Endothelial cell of umbilical vein (primary cell): ENCODE data around the gene PAX5. TPM values are rescaled to one million over a fixed set of nuclear protein-coding genes. Genes with fewer than 3 reads are reported as not detected.

ENCODE experiments used
- BruUV-seq: library from RNA; stranded (reverse); fragments of 400-500 nt; replicated peaks from 2 replicates; lab custom pipeline; 2021; lab: Mats Ljungman, UMichigan
- CTCF ChIA-PET: fragments of 300-600, 350-600 bp; sonication (Branson Sonifier 250); formaldehyde crosslinking; loops from one replicate; lab custom pipeline; 2021; ENCODE audit warnings: antibody characterized with exemption, inconsistent platforms; lab: Charles Lee
- POLR2A ChIA-PET: fragments of 300-600, 350-600 bp; sonication (Branson Sonifier 250); formaldehyde crosslinking; loops from one replicate; lab custom pipeline; 2021; ENCODE audit warnings: antibody characterized with exemption, inconsistent platforms; lab: Charles Lee
- DNase-seq: peaks from one replicate; pipeline ENCODE4 v3.0.0-alpha.2; 2011; ENCODE audit warnings: low read depth, low spot score
- FAIRE-seq: peaks from 2 replicates; lab custom pipeline; 2011; peaks lifted over from hg19 to GRCh38; lab: Jason Lieb, UNC
- H2AFZ ChIP-seq: 2 replicates; pipeline ENCODE4 v1.6.0; 2012; ENCODE audit warnings: low read depth, low read length, control low read depth, inconsistent platforms
- H3K27ac ChIP-seq: 2 replicates; pipeline ENCODE4 v1.5.1; 2011; ENCODE audit warnings: low read depth, mild to moderate bottlenecking, control low read depth, low read length, moderate library complexity; ENCODE audit not compliant: insufficient read depth
- H3K27me3 ChIP-seq, 2 experiments: 2 replicates each; pipeline versions ENCODE4 v1.6.0 to v1.6.1; 2011; ENCODE audit warnings: low read length in 2 of 2, mixed read lengths in 1 of 2; ENCODE audit not compliant: control insufficient read depth in 2 of 2, insufficient read depth in 2 of 2
- H3K36me3 ChIP-seq, 2 experiments: 2 replicates in 1 of 2; 3 replicates in 1 of 2; pipeline ENCODE4 v1.5.1; 2011; ENCODE audit warnings: low read length in 2 of 2, mild to moderate bottlenecking in 1 of 2, moderate library complexity in 1 of 2; ENCODE audit not compliant: control insufficient read depth in 2 of 2, insufficient read depth in 2 of 2; ENCODE audit errors: extremely low read depth in 1 of 2
- H3K4me1 ChIP-seq: 3 replicates; pipeline ENCODE4 v1.5.1; 2011; ENCODE audit warnings: mild to moderate bottlenecking, low read length; ENCODE audit not compliant: control insufficient read depth, insufficient read depth; ENCODE audit errors: extremely low read depth
- H3K4me2 ChIP-seq: 2 replicates; pipeline ENCODE4 v1.6.1; 2011; ENCODE audit warnings: low read length, control low read depth, mixed read lengths; ENCODE audit not compliant: insufficient read depth
- H3K4me3 ChIP-seq, 3 experiments: fragments of 200-600 bp in 1 of 3; sonication (generic), shearing (Covaris generic) in 1 of 3; replicated peaks in 1 of 3; 2 replicates each; pipeline ENCODE4 v1.5.1; 2011 to 2016; ENCODE audit warnings: control low read depth in 3 of 3, low read length in 3 of 3, mild to moderate bottlenecking in 2 of 3, inconsistent platforms in 1 of 3, low read depth in 1 of 3, moderate library complexity in 1 of 3; ENCODE audit not compliant: insufficient read depth in 1 of 3
- H3K79me2 ChIP-seq: 2 replicates; pipeline ENCODE4 v1.6.0; 2012; ENCODE audit warnings: low read length, inconsistent platforms; ENCODE audit not compliant: control insufficient read depth, insufficient read depth
- H3K9ac ChIP-seq: replicated peaks from 2 replicates; pipeline ENCODE3; 2011; ENCODE audit warnings: low read length, control low read depth; ENCODE audit not compliant: insufficient read depth; ENCODE audit errors: extremely low read depth
- H3K9me1 ChIP-seq: replicated peaks from 3 replicates; pipeline ENCODE4 v1.6.0; 2011; ENCODE audit warnings: mild to moderate bottlenecking, low read length; ENCODE audit not compliant: control insufficient read depth, insufficient read depth; ENCODE audit errors: extremely low read depth
- H3K9me3 ChIP-seq: replicated peaks from 2 replicates; pipeline ENCODE4 v1.5.1; 2012; ENCODE audit warnings: low read length, inconsistent platforms; ENCODE audit not compliant: control insufficient read depth, insufficient read depth
- H4K20me1 ChIP-seq: replicated peaks from 2 replicates; pipeline ENCODE3; 2011; ENCODE audit warnings: mild to moderate bottlenecking, low read length; ENCODE audit not compliant: control insufficient read depth, insufficient read depth; ENCODE audit errors: extremely low read depth
- CTCF ChIP-seq, 2 donors: IDR thresholded peaks; 1 replicate in 1 of 2; 2 replicates in 1 of 2; pipeline ENCODE4 v1.5.1; 2011; ENCODE audit warnings: low read length in 2 of 2, mild to moderate bottlenecking in 2 of 2, moderate library complexity in 2 of 2, control low read depth in 1 of 2, inconsistent platforms in 1 of 2, low read depth in 1 of 2; ENCODE audit not compliant: insufficient read depth in 1 of 2; ENCODE audit errors: extremely low read depth in 1 of 2
- EZH2 ChIP-seq: IDR thresholded peaks from 2 replicates; pipeline ENCODE4 v1.6.1; 2012; ENCODE audit warnings: borderline replicate concordance, low read depth, mild to moderate bottlenecking, moderate library complexity, low read length, inconsistent platforms; ENCODE audit not compliant: severe bottlenecking
- FOS ChIP-seq: IDR thresholded peaks from 2 replicates; pipeline ENCODE4 v1.6.1; 2011; ENCODE audit warnings: mild to moderate bottlenecking, low read length, moderate library complexity, borderline replicate concordance; ENCODE audit not compliant: insufficient read depth
- GATA2 ChIP-seq: IDR thresholded peaks from 2 replicates; pipeline ENCODE4 v1.7.0; 2011; ENCODE audit warnings: low read depth, mild to moderate bottlenecking, moderate library complexity, mixed read lengths, low read length; ENCODE audit not compliant: insufficient read length, insufficient read depth
- JUN ChIP-seq: IDR thresholded peaks from 2 replicates; pipeline ENCODE4 v1.6.1; 2011; ENCODE audit warnings: borderline replicate concordance, low read depth; ENCODE audit not compliant: insufficient read length, insufficient read depth
- MYC ChIP-seq: IDR thresholded peaks from one replicate; pipeline ENCODE4 v1.6.1; 2011; ENCODE audit warnings: mild to moderate bottlenecking, low read depth, low read length
- POLR2AphosphoS5 ChIP-seq: IDR thresholded peaks from 2 replicates; pipeline ENCODE4 v1.6.1; 2012; ENCODE audit warnings: low read depth, mild to moderate bottlenecking, control low read depth, low read length, moderate library complexity; ENCODE audit not compliant: insufficient read depth
- dilution Hi-C: fragments of 300-500 bp; cut with MboI; formaldehyde crosslinking; loops from one replicate; pipeline ENCODE4 v1.15.0; 2019; ENCODE audit warnings: low sequenced_read_pairs; ENCODE audit not compliant: extremely low pct_ligation_motif_present
- intact Hi-C: fragments of 100-400 bp; cut with micrococcal nuclease; formaldehyde crosslinking; loops from one replicate; pipeline ENCODE4 v1.10.0; 2022
- polyA plus RNA-seq, 4 experiments: library from polyadenylated mRNA; depleted of rRNA in 3 of 4; stranded (reverse) in 3 of 4; unstranded in 1 of 4; fragments of >200 nt; gene quantifications; 2 replicates each; pipeline versions ENCODE4 v1.2.1 to v1.2.3, GENCODE V29; 2011 to 2012; ENCODE audit warnings: missing spikeins in 1 of 4
- total RNA-seq: library from RNA; stranded (reverse); gene quantifications from 2 replicates; pipeline ENCODE4 v1.2.3, GENCODE V29; 2021
- TF ChIP-seq, protein P1 (sequence below): IDR thresholded peaks from 2 replicates; pipeline ENCODE4 v1.6.1; 2011; ENCODE audit not compliant: insufficient read depth, insufficient read length

Gene PAX5
- total and polyA plus RNA-seq, 2 donors (not counting 3 experiments of a cell fraction or from before 2014, with no cell fraction given) = not detected

DNA sequence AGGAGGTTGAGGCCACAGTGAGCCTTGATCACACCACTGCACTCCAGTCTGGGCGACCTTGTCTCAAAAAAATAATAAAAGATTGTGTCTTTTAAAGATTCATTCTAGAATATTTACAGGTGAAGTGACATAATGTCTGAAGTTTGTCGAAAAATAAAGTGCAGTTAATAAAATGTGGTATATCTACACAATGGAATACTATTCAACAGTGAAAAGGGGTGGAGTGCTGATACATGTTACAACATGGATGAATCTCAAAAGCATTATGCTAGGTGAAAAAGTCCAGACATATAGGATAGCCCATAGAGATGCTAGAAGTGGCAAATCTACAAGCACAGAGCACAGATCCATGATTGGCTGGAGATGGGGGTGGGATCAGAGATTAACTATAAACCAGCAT, 101.9 kb downstream of the PAX5 start:
- POLR2A ChIA-PET = no interaction called here
- H3K9ac ChIP-seq = no peak overlapping the region

More for the DNA sequence above, 101.9 kb downstream of the PAX5 start:
- Histone ChIP-seq H3K9me1 (no peaks in the 10 kb centered on the region), H3K9me3 (no peaks in the 10 kb centered on the region), H3K79me2 (no peaks in the 10 kb centered on the region), H2AFZ (no peak overlapping the region), H3K4me1 (peaks cover 4% of the 10 kb centered on the region), H3K4me3 (no peak overlapping the region), H3K4me2 (no peak overlapping the region), H3K36me3 (no peaks in the 10 kb centered on the region), H3K27ac (no peak overlapping the region), H4K20me1 (no peaks in the 10 kb centered on the region), H3K27me3 (peaks cover 4 to 6% of the 10 kb centered on the region in 2 experiments)
- intact Hi-C loops (no loop called here), dilution Hi-C loops (no loop called here)
- no peak for TF ChIP-seq CTCF (IDR thresholded peaks at IDR 0.05; ENCODE audit: extremely low read depth in 1 of 2, insufficient read depth in 1 of 2, low read depth in 1 of 2, low read length in 2 of 2)
- TF ChIP-seq FOS = no peak
- no peak for TF ChIP-seq JUN
- TF ChIP-seq EZH2 = no peak
- TF ChIP-seq GATA2 = no peak
- TF ChIP-seq MYC = no peak
- TF ChIP-seq, protein P1, sequence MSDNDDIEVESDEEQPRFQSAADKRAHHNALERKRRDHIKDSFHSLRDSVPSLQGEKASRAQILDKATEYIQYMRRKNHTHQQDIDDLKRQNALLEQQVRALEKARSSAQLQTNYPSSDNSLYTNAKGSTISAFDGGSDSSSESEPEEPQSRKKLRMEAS = no peak
- TF ChIP-seq POLR2AphosphoS5 = no peak
- FAIRE-seq (no peak), DNase-seq (no peak)
- no TSS peak for BruUV-seq
- CTCF ChIA-PET = interaction anchor here (1.4 kb wide), 1 partner anchor 12 kb away, joined by 3 read pairs; no protein-coding TSS in a partner anchor
